Mesothelial cell of epicardium (in vitro differentiated cells): ENCODE measurements around the gene ACOXL. TPM values are rescaled to one million over a fixed set of nuclear protein-coding genes. Genes with fewer than 3 reads are reported as not detected.

Experiments used
- DNase-seq, 2 experiments: peaks; one replicate each; pipeline ENCODE4 v3.0.0; 2021; ENCODE audit warnings: low spot score in 2 of 2; ENCODE audit not compliant: unreplicated experiment in 2 of 2
- H3K27ac Mint-ChIP-seq: 2 replicates; pipeline ENCODE4 v1.8.0; 2021; ENCODE audit warnings: mixed read lengths
- H3K27me3 Mint-ChIP-seq: 2 replicates; pipeline ENCODE4 v1.8.0; 2021; ENCODE audit warnings: low read depth, mixed read lengths
- H3K36me3 Mint-ChIP-seq: 2 replicates; pipeline ENCODE4 v1.8.0; 2021; ENCODE audit warnings: mixed read lengths
- H3K4me1 Mint-ChIP-seq: 2 replicates; pipeline ENCODE4 v1.8.0; 2021; ENCODE audit warnings: mixed read lengths
- H3K4me3 Mint-ChIP-seq: 2 replicates; pipeline ENCODE4 v1.8.0; 2021; ENCODE audit warnings: mild to moderate bottlenecking, moderate library complexity, mixed read lengths
- H3K9me3 Mint-ChIP-seq: 2 replicates; pipeline ENCODE4 v1.8.0; 2021; ENCODE audit warnings: mixed read lengths
- CTCF ChIP-seq: fragments of 200-600 bp; sonication (generic); IDR thresholded peaks from one replicate; pipeline ENCODE4 v1.5.0; 2021; ENCODE audit warnings: antibody characterized with exemption; ENCODE audit not compliant: unreplicated experiment
- total RNA-seq: library from RNA; stranded (reverse); gene quantifications from 3 replicates; pipeline ENCODE4 v1.2.1, GENCODE V29; 2021

The ACOXL gene
- total RNA-seq, 1 donor from 2014 or later = 0.20 TPM

DNA sequence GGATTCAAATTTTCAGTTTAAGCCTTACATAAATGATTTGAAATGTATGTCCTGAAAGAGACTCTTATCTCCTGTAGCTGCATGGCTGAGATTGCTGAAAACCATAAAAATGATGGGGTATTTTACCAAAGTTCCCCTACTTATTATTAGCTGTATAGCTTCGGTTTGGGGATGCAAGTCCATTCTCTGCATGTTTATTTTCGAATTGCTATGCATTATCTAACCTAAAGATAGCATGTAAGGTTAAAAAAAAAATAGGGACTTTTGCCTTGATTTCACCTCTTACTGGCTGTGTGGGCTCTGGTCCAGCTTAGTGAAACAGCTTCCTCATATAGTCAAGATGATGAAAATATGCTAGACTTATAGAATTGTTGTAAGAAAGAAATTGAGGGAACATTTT is 14.0 kb upstream of the ACOXL start:
- DNase-seq = no peak
- no peaks in the 10 kb centered on the region for H3K9me3 Mint-ChIP-seq
- H3K4me3 Mint-ChIP-seq = no peak overlapping the region
- peaks cover 24% of the 10 kb centered on the region for H3K27me3 Mint-ChIP-seq
- no peak for TF ChIP-seq CTCF
- H3K36me3 Mint-ChIP-seq = no peaks in the 10 kb centered on the region
- H3K27ac Mint-ChIP-seq = no peak overlapping the region
- peaks cover 11% of the 10 kb centered on the region for H3K4me1 Mint-ChIP-seq

GRCh38 chr2:110718990-110719389 is 13.4 kb upstream of the ACOXL start:
- no peak for DNase-seq
- H3K27me3 Mint-ChIP-seq = peaks cover 28% of the 10 kb centered on the region
- no peaks in the 10 kb centered on the region for H3K9me3 Mint-ChIP-seq
- H3K4me1 Mint-ChIP-seq = peaks cover 11% of the 10 kb centered on the region
- H3K27ac Mint-ChIP-seq = no peak overlapping the region
- H3K36me3 Mint-ChIP-seq = no peaks in the 10 kb centered on the region
- TF ChIP-seq CTCF = no peak
- H3K4me3 Mint-ChIP-seq = no peak overlapping the region

DNA sequence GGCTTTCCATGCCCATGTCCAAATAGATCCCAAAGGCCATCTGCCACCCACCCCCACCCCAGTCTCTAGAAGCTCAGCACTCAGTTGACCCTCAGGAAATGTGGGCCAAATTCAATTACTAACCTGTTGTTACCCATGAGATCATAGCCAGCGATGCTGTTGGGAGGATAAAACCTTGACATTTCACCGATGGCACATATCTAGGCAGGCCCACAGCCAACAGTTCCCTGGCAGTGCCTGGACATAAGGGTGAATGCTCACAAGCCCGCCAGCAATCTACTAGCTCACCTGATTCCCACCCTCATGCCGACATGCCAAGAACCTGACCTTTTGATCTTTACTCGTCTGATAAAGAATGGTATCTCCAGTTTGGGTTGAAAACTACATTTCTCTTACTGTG is 11.8 kb upstream of the ACOXL start:
- DNase-seq = no peak
- H3K4me1 Mint-ChIP-seq = peaks cover 11% of the 10 kb centered on the region
- H3K27ac Mint-ChIP-seq = no peak overlapping the region
- H3K9me3 Mint-ChIP-seq = no peaks in the 10 kb centered on the region
- TF ChIP-seq CTCF = no peak
- H3K36me3 Mint-ChIP-seq = no peaks in the 10 kb centered on the region
- H3K4me3 Mint-ChIP-seq = no peak overlapping the region
- peaks cover 29% of the 10 kb centered on the region for H3K27me3 Mint-ChIP-seq

DNA sequence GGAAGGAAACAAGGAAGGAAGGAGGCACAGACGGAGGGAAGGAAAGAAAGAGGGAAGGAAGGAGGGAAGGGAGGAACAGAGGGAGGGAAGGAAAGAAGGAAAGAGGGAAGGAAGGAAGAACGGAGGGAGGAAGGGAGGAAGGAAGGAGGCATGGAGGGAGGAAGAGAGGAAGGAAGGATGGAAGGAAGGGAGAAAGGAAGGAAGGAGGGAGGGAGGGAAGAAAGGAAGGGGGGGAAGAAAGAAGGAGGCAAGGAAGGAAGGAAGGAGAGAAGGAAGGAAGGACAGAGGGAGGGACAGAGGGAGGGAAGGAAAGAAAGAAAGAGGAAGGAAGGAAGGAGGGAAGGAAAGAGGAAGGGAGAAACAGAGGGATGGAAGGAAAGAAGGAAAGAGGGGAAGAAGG is 7.6 kb upstream of the ACOXL start:
- no peaks in the 10 kb centered on the region for H3K9me3 Mint-ChIP-seq
- H3K4me1 Mint-ChIP-seq = no peaks in the 10 kb centered on the region
- no peak overlapping the region for H3K4me3 Mint-ChIP-seq
- TF ChIP-seq CTCF = no peak
- no peak overlapping the region for H3K27ac Mint-ChIP-seq
- DNase-seq = no peak
- no peaks in the 10 kb centered on the region for H3K36me3 Mint-ChIP-seq
- peaks cover 39% of the 10 kb centered on the region for H3K27me3 Mint-ChIP-seq

DNA sequence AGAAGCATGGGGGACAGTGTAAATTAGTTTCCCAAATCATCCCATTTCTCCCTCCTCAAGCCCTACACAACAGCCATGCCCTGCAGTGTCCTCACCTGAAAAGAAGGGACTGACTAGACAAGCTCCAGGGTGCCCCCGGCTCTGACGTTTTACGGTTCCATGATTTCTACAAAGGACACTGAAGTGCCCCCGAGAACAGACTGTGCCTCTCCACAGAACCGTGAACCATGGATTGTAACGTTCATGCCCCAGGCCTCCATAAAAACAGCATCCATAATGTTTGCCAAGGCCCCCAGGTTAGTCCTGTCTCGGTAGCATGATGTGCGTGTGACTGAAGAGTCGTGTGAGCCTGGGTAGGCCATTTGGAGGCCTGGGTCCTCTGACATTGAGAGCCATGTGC is 7.0 kb upstream of the ACOXL start:
- no peak overlapping the region for H3K27ac Mint-ChIP-seq
- H3K9me3 Mint-ChIP-seq = no peaks in the 10 kb centered on the region
- no peak for DNase-seq
- H3K4me3 Mint-ChIP-seq = no peak overlapping the region
- no peaks in the 10 kb centered on the region for H3K4me1 Mint-ChIP-seq
- H3K36me3 Mint-ChIP-seq = no peaks in the 10 kb centered on the region
- TF ChIP-seq CTCF = no peak
- H3K27me3 Mint-ChIP-seq = peaks cover 43% of the 10 kb centered on the region

GRCh38 chr2:110725859-110726258 is 6.5 kb upstream of the ACOXL start:
- H3K27me3 Mint-ChIP-seq = peaks cover 48% of the 10 kb centered on the region
- H3K9me3 Mint-ChIP-seq = peaks cover 1% of the 10 kb centered on the region
- no peak for DNase-seq
- H3K36me3 Mint-ChIP-seq = no peaks in the 10 kb centered on the region
- no peak for TF ChIP-seq CTCF
- H3K27ac Mint-ChIP-seq = no peak overlapping the region
- no peak overlapping the region for H3K4me3 Mint-ChIP-seq
- H3K4me1 Mint-ChIP-seq = no peaks in the 10 kb centered on the region
